ENCODE data around the gene KCTD19.

DNA sequence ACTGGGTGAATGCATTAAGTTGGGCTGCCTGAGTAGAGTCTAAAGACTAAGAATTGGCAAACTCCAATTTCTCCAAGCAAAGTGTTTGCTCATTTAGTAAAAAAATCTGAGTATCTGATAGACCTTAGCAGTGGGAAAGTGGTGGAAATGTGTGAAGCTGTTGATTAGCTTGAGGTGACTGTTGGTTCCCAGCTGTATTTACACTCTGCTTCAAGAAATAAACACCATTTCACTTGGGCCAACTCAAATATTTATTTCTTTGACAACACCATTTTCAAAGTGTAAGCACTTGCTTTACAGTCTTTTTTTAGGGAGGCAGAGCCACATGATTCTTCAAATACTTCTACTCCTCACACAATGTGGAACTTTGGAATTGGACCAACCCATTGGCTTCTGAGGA is 8.7 kb downstream of the KCTD19 start:
- TF ChIP-seq, protein P1, sequence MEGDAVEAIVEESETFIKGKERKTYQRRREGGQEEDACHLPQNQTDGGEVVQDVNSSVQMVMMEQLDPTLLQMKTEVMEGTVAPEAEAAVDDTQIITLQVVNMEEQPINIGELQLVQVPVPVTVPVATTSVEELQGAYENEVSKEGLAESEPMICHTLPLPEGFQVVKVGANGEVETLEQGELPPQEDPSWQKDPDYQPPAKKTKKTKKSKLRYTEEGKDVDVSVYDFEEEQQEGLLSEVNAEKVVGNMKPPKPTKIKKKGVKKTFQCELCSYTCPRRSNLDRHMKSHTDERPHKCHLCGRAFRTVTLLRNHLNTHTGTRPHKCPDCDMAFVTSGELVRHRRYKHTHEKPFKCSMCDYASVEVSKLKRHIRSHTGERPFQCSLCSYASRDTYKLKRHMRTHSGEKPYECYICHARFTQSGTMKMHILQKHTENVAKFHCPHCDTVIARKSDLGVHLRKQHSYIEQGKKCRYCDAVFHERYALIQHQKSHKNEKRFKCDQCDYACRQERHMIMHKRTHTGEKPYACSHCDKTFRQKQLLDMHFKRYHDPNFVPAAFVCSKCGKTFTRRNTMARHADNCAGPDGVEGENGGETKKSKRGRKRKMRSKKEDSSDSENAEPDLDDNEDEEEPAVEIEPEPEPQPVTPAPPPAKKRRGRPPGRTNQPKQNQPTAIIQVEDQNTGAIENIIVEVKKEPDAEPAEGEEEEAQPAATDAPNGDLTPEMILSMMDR (IDR thresholded peaks at IDR 0.05): no peak
- no peak for TF ChIP-seq POLR2A (IDR thresholded peaks at IDR 0.05)

Data from esophagus squamous epithelium (tissue), 4 donors.